ENCODE data around the gene COL12A1.

Gene COL12A1

DNA sequence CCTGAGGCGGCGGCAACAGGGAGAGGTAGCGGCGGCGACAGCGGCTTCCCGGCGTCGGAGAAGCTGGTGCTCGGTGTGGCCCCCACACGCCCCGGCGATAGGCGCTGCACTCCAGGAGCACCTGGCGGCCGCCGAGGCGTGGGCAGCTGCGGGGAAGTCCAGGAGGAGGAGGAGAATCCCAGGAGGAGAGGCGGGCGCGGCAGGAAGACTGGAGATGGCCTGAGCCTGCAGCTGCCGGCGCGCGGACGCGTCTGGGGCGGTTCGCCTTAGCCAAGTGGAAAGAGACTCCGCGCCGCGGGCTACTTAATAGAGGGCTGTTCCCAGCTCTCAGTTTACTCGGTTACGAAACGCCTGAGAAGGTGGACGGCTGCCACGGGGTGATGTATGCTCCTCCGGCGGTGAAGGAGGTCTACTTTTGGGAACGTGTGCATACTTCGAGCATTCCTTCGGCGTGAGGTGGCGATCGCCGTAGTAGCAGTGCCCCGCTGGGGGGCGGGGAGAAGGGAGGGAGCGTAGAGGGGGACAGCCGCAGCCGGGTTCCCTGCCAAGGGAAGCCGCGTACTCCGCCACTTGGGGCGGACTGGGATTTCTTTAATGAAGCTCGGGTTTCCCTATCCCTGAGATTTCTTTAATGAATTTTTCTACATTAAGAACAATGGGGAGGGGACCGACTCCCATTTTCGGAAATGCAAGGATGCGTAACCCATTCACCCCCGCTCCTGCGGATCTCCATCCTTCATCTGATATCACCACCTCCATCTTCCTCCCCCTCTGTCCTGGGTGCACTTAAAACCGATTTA is at the start of gene COL12A1:
COL12A1 (minus strand) TSS at position 278 of the 800 bp plus-strand sequence. CDS start 3,261 bp downstream, outside the sequence.
- DNase-seq (ENCODE audit: low read depth), result no peak

DNA sequence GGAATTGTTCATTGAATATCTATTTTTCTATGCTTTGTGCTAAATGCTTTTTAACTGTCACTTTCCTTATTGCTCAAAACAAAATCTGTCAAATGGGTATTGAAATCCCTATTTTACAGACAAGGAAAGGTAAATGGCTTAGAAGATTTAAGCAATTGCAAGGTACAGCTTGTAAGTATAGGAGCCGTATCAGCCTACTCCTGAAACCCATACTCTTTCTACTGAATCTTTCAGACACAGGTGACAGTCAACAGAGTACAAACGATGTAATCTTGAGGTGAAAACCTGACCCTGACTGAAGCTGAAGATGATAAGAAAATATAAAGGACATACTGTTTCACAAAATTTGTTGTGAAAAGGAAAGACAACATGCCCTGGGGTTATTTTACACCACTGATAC is 44.7 kb upstream of the COL12A1 start:
- no peak for DNase-seq (ENCODE audit: low read depth)

DNA sequence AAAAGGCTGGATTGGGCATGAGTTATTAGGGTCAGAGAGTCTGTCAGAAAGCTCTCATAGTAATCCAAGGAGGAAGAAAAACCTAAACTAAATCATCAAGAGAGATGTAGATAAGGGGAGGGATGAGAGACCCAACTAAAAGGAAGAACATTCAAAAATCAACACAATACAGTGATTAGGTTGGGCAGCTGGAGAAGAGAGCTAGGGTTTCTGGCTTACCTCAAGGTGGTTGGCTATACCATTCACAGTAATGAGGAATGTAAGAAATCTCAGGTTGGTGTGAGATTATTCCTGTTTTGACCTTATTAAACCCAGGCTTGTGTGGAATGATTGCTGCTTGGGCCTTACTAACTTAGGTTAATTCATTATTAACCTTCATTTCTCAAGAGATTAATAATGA is 44.0 kb upstream of the COL12A1 start:
- no peak for DNase-seq (ENCODE audit: low read depth)

DNA sequence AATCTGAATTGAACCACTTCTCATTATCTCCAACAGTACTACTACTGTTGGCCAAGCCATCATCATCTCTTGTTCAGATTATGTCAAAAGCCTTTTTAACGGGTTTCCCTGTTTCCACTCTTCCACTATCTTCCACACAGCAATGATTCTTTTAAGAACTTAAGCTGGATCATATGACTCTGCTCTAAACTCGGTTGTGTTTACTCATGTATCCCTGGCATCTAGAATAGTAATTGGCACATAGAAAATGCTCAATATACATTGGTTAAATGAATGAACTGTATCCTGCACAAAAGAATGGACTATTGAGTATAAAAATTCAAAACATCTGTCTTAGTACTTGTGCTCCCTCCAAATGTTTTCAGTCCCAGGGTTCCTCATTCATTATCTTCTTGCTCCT is 40.5 kb upstream of the COL12A1 start:
- DNase-seq (ENCODE audit: low read depth), result no peak

DNA sequence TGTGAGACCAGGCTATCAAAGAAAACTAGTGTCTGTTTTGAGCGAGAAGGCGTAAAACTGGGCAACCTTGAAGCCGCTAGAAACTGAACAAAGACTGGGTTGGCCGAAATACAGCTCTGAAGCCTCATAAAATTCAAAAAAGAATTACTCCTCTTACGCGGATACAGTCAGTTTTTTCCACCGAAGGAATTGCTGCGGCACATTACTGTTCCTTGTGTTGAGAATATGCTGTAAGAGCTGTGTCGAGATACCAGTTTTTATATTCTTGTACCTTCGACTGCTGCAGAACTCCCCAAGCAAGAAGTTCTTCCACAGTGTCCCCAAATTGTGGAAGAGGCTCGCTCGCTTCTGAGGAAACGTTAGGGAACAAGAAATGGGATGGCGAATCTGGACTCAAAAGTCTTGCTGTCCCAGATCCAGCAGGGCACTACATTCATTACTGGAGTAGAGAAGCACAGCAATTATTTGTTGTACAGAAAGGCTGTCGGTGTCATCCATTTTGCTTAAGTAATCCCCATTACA is 38.3 kb upstream of the COL12A1 start:
- no peak for DNase-seq (ENCODE audit: low read depth)

DNA sequence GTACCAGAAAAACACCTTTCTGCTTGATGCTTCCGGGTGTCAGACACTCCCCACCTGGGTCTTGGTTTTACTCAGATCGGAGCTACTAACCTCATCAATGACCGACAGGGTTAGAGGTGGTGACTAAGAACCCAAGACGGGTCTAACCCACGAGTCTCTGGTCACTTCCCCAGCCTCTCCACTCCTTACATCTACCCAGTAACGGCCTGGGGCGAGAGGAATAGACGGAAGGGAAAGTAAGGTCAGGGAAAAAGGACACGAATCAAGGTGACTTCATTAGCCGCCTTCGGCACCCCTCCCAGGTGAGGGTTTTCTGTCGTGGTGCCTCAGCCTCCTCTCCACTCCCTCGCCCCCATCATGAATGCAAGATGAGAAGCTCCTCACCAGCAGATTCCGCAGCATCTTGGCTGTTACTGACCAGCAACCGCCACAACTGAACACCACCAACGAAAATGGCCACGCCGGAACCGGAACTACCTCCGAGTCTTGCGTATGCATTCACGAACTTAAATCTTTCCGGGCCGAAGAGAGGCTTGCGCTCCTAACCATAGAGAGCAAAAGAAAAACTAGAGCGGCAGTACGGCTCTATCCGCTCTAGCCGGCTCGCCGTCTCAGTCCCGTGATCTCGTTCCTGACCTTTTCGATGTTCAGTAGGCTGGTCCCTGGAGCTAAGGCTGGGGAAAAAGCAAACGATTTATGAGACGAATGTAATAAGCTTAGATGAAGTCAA is 37.6 kb upstream of the COL12A1 start, which contains the start of gene COX7A2:
COX7A2 (minus strand) TSS at position 469 of the 730 bp plus-strand sequence; CDS start at position 402, 67 bp downstream.
- DNase-seq (ENCODE audit: low read depth), result peak; percentile 70

DNA sequence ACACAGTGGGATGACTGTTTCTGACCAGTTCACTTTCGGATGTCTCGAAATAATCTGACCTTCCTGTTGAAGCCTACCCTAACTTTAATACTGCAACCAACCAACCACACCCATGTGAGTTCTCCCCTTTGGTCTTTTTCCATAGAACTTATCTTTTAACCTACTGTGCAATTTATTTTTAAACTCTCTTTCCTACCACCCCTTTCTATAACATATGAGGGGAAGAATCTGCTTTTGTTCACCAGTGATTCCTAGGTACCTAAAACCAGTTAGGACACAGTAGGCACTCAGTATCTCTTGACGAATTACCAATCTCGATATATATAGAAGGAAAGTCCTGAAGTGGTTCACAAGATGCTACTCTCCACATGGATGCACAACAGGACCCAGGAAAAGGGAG is 30.8 kb upstream of the COL12A1 start:
- DNase-seq (ENCODE audit: low read depth), result no peak

DNA sequence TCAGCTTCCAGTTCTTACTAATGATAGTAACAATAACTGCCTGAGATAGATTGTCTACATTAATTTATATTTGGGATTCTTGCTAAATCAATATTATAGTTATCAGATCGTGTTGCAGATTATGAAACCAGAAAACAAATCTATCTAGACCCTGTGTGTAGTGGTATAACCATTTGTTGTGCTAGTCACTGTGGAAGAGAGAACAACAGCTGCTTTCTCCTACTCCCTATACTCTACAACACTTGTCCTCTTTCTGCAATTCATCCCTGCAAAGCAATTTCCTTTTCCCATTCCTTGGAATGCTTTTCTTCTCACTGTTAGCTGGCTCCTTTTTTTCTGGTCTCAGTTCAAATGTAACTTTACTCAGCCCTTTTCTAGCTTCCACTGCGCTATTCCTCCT is 29.4 kb upstream of the COL12A1 start:
- no peak for DNase-seq (ENCODE audit: low read depth)

DNA sequence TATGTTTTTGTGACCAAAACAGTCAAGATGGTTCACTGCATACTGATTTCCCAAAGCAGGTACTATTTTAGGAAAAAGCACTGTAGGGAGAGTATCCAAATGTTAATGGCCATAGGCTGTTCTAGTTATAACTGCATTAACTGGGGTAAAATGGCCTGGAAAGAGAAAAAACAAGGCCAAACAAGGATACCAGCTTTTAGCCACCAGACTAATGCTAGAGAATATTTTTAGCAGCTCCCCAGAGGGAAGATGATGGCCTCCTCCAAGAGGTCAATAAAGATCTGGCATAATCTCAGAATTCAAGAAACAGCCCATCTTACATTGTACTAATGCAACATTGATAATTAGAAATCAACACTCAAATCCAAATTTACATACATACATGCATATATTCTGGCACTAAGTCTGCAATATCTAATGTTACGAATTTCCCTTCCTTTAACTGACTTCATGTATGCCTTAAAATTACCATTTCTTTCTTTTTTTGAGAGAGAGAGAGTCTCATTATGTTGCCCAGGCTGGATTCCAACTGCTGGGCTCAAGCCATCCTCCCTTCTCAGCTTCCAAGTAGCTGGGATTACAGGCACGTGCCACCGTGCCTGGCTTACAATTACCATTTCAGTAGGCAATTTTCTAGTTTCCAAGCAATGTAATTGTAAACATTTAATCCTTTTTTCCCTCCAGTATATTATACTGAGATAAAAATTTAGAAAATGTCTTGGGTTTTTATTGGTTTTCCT is 28.4 kb upstream of the COL12A1 start:
- DNase-seq (ENCODE audit: low read depth), result no peak

DNA sequence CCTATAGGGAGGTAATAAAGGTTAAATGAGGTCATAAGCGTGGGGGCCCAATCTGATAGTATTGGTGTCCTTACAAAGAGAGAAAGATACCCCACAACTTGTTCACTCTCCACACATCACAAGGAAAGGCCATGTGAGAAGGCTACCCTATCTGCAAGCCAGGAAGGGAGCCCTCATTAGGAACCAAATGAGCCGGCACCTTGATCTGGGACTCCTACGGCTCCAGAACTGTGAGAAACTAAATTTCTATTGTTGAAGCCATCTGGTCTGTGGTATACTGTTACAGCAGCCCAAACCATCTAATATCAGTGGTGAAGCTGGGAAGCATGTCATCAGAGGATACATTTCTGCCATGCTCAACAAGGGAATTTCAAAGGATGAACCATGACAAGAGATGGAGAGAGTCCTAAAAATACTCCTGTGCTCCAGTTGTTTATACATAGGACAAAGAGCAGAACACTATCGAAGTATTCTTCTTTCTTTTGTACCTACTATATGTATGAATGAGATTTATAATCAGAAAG is 27.3 kb upstream of the COL12A1 start:
- DNase-seq (ENCODE audit: low read depth), result no peak

DNA sequence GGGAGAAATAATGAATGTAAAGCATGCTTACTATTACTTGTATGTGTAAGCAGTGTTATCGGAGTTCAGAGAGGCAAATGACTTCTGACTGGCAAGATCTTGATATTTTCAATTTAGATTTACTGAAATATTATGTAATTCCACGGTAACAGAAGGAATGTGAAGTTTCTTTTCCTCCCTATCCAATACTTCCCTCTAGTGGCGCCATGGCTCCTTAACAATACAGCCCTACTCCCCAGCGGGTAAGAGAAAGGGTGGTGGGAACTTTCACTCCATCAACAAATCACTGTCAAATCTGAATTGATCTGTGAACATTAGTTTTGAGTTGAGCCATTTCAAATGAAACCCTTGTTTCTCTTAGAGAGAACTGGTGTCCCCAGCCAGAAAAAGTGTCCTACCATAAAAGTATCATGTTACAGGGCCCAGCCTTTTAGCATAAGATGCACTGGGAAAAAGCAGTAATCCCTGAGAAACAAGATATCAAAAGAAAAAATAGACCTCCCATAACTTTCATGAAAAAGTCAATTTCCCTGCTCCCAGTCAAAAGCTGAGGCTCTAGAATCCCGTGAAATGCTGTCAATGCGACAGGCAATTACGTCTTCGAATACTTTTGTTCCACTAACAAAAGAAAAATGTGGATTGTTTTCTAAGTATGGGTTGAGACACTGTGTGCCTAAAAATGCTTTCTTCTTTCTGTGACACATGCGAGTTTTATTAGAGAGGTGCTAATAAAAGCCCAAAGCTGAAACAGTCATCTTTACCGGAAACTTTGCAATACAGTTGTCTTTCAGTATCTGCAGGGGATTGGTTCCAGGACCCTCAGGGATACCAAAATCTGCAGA is 24.9 kb upstream of the COL12A1 start:
- no peak for DNase-seq (ENCODE audit: low read depth)

DNA sequence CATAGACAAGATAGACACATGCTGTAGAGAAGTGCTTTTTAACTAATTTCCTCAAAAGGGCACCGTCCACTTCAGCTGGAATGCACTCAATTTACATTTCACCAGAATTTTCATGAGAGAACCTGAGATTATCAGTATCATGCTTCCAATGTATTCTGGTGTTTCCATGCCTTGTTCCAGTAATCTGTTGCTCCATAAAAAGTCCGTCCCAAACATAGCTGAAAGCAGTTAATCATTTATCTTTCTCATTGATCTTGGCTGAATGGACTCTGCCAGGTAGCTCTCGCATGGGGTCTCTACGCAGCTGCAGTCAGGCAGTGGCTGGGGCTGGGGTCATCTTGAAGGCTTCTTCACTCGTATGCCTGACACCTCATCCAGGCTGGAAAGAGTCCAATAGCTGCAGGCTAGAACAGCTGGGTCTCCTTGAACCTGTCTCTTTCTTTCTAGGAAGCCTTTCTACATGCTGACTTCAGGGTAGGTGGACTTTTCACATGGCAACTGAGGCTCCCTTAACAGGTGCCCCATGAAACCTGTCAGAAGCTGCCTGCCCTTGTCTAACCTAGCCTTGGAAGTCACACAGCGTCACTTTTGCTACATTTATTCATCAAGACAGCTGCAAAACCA is 18.6 kb upstream of the COL12A1 start:
- no peak for DNase-seq (ENCODE audit: low read depth)

DNA sequence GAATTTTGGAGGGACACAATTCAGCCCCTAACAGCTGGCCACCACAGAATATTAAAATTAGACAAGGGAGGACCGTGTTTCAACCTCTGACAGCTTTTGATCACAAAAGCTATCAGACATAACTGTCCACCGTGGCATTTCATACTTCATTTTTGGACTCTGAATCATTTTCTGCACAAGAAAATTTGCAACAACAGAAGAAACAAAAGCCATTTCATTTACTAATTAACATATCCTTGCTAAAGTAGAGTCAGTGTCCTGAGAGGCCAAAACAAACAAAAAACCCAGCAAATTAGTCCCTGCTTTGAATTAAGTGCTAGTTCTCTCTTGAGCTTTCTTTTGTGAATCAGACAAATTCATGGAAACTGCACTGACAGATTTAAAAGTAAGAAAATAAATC is 17.6 kb upstream of the COL12A1 start:
- DNase-seq (ENCODE audit: low read depth), result no peak

DNA sequence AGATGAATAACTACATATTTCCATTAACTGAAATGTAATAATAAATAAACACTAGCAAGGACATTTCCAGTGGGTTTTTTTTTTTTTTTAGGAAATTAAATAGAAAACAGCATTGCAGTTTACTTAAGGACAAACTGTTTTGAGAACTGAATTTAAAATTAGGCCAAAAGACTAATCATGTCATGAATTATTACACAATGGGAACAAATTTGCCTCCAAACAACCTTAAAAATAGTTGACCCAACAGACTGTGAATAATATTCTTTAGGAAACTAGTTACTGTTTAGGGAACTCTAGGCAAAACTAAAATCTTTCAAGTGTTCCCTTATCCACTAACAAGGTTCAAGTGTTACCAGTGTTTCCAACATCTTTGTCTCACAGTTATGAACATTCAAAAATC is 16.4 kb upstream of the COL12A1 start:
- DNase-seq (ENCODE audit: low read depth), result no peak

DNA sequence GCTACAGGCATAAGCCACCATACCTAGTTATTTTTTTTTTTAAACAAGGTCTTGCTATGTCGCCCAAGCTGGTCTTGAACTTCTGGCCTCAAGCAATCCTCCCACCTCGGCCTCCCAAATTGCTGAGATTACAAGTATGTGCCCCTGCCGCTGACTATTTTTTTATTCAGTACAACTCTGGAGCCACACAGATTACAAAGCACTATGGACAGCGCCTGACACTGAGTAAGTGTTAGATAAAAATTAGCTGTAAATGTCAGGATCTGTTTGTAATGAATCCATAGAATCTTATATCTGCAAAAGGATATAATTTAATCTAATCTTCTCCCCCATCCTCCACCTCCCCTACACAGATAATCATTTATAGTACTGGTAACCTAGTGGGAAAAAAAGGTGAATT is 15.3 kb upstream of the COL12A1 start:
- no peak for DNase-seq (ENCODE audit: low read depth)

DNA sequence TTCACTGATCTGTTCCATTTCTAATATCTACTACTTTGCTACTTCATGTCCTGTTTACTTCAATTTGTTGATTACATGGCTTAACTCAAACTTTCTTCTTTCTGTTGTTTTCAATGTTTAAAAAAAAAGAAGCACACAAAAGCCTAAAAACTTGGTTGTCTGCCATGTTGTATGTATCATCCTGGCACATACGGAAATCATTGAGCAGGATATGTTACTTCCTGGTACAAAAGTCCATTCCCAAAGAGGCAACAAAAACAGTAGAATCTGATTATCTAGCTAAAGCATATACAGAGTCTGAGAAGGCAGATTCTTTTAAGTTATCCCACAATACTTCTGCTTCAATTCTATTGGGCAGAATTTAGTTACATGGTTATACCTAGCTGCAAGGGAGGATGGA is 14.5 kb upstream of the COL12A1 start:
- DNase-seq (ENCODE audit: low read depth), result no peak

DNA sequence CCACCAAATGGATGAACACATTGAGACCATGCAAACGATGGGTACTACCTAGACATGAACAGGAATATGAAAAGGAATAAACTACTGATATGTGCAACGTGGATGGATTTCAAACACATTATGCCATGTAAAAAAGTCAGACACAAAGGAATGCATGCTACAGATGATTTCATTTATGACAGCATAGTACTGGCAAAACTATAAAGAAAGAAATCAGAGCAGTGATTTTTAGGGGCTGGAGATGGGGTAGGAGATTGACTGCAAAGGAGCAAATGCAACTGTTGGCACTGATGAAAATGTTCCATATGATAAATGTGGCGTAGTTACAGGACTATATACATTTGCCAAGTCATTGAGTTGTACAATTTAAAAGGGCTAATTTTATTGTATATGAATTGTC is 13.4 kb upstream of the COL12A1 start:
- DNase-seq (ENCODE audit: low read depth), result no peak

DNA sequence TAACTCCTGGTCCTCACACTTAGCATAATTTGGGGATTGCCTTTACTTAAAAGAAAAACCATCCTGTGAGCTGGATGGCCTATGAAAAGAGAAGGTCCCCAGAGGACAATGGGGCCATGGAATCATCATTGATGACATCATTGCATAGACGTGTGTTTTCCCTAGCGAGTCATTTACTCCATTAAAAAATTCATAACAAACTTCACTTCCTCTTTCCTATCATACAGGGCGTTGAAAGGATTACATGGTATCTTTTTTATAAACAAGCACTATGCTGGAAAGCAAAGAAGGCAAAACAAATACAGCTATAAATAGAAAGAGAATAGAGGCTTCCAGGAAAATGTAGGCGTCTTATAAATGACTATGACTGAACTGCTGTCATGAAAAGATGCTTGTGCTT is 11.3 kb upstream of the COL12A1 start:
- no peak for DNase-seq (ENCODE audit: low read depth)

DNA sequence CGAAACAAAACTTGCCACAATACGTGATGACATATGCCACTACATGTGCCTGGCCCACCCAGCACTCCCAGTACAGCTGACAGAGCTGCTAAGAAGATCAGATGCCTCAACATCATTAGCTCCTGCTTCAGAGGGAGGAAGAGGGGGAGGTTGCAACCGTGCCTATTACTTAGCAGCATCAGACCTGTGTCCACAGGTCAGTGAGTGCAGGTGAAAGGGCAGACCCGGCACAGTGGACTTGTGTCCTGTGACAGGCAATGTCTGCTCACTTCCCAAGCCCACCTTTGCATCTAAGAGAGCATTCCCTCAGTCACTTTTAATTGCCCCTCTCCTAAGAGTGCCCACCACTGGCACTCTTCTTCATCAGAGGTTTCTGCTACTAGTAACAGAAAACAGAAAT is 9.4 kb upstream of the COL12A1 start:
- no peak for DNase-seq (ENCODE audit: low read depth)

DNA sequence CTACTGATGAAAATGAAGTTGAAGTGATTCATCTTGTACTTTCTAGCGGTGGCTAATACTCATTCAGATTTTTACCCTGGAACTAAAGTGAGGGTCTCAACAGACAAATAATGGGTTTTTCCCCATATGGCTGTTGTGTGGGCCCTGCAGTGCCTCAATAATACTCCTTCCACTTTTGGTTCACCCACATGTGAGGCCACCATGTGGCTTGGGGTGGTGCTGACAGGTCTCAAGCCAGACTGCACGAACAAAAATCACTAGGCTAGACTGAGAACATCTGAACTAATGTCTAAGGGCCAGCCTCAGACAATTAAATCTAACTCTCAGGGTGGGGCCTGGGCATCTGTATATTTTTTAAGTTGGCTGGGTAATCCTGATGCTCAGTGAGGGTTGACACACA is 7.9 kb upstream of the COL12A1 start:
- no peak for DNase-seq (ENCODE audit: low read depth)

DNA sequence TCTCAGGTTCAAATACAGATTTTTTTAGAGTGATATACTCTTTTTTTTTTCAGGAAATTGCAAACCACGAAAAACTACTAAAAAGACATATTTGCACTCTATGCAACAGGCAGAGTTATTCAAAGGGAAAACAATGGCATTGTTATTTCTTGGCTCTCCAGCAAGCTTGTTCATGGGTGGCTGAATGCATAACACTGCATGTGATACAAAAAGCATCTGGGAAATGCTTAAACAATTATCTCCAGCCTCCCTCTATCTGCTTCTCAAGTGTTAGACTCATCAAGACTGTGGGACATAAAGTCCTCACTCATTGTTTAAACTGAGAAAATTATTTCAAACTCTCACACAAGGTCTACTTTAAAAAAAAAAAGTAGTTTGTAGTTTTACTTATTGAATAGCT is 7.3 kb upstream of the COL12A1 start:
- no peak for DNase-seq (ENCODE audit: low read depth)
